Activated T-cell treated with anti-CD3 and anti-CD28 coated beads, Interleukin-2, amount 50 U/mL, for 24 hours (primary cell): ENCODE results near the gene RPS5.
"Not testable (repeated sequence)": the region's sequence is repeated elsewhere in the genome, so short reads cannot be mapped to it uniquely, and the experiment has no call there.

Source experiments
- DNase-seq: peaks from one replicate; pipeline ENCODE4 v3.0.0-alpha.2; 2020
- H3K27ac Mint-ChIP-seq: 2 replicates; pipeline ENCODE4 v1.8.0; 2020; ENCODE audit warnings: mild to moderate bottlenecking, mixed read lengths
- H3K27me3 Mint-ChIP-seq: 2 replicates; pipeline ENCODE4 v1.8.0; 2020; ENCODE audit warnings: mixed read lengths
- H3K36me3 Mint-ChIP-seq: 2 replicates; pipeline ENCODE4 v1.8.0; 2020; ENCODE audit warnings: low read depth, mixed read lengths
- H3K4me1 Mint-ChIP-seq: 2 replicates; pipeline ENCODE4 v1.8.0; 2020; ENCODE audit warnings: low read depth, mixed read lengths
- H3K4me3 Mint-ChIP-seq: 2 replicates; pipeline ENCODE4 v1.8.0; 2020; ENCODE audit warnings: mild to moderate bottlenecking, moderate library complexity, mixed read lengths
- H3K9me3 Mint-ChIP-seq: 2 replicates; pipeline ENCODE4 v1.8.0; 2020; ENCODE audit warnings: mixed read lengths

RPS5 gene

GRCh38 chr19:58440556-58440955 lies 53.5 kb downstream of the RPS5 start:
- Mint-ChIP-seq H3K27ac (peak overlapping the region; percentile 96), H3K36me3 (peaks cover 47% of the 10 kb centered on the region), H3K4me3 (peak overlapping the region; percentile 87), H3K9me3 (peaks cover 43% of the 10 kb centered on the region), H3K4me1 (peaks cover 30% of the 10 kb centered on the region), H3K27me3 (no peaks in the 10 kb centered on the region)
- DNase-seq, result no peak

- not testable (repeated sequence) for H3K4me3 Mint-ChIP-seq
- H3K36me3 Mint-ChIP-seq, result peaks cover 23% of the 10 kb centered on the region
Observed at GRCh38 chr19:58442986-58443385, 55.9 kb downstream of the RPS5 start.

More at GRCh38 chr19:58442986-58443385, 55.9 kb downstream of the RPS5 start:
- peaks cover 17% of the 10 kb centered on the region for H3K27me3 Mint-ChIP-seq
- DNase-seq, H3K27ac Mint-ChIP-seq: not testable (repeated sequence)
- peaks cover 29% of the 10 kb centered on the region for H3K4me1 Mint-ChIP-seq
- peaks cover 35% of the 10 kb centered on the region for H3K9me3 Mint-ChIP-seq
